C4-2B (cell line): Measurements from ENCODE around the gene PRKCI.

Experiments used
- CTCF ChIP-seq: fragments of 450-650 bp; conservative IDR thresholded peaks from 2 replicates; pipeline ENCODE4 v1.5.1; 2017; ENCODE audit warnings: mild to moderate bottlenecking
- ZFX ChIP-seq: fragments of 450-650 bp; IDR thresholded peaks from 2 replicates; pipeline ENCODE4 v1.6.1; 2017

GRCh38 chr3:170337420-170337819 is 115.2 kb downstream of the PRKCI start:
- TF ChIP-seq CTCF (no peak), ZFX (no peak)
